Astrocyte of the spinal cord (primary cell): Measurements from ENCODE around the gene SYNDIG1L.

Experiments
- DNase-seq: peaks from one replicate; pipeline ENCODE4 v3.0.0; 2011; ENCODE audit warnings: low read depth, low spot score
- H3K4me3 ChIP-seq: 2 replicates; pipeline ENCODE4 v1.5.1; 2011; ENCODE audit warnings: low read depth, mild to moderate bottlenecking, low read length, moderate library complexity
- in situ Hi-C: cut with HindIII; loops from 2 replicates; pipeline ENCODE4 v1.10.0; 2017; ENCODE audit warnings: low sequenced_read_pairs
- TF ChIP-seq, protein P1 (sequence below): IDR thresholded peaks from 2 replicates; pipeline ENCODE4 v1.5.1; 2012; ENCODE audit warnings: low read depth, mild to moderate bottlenecking, low read length, inconsistent platforms

SYNDIG1L gene

DNA sequence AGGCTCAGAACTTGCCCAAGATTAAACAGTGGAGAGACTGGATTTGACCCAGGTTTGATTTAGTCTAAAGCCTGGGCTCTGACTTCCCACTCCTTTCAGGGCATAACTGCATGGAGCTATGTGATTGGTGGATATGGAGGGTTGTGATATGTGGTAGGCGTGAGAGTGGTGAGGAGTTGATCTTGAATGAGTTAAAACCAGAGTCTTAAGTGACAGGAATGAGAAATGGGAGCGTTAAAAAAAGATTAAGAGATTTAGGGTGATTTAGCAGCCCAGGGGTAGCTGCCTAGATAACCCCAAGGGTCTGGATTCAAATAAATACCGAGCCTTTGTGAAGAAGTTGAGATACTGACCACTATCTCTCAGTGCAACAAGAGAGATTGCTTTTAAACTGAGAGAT, 8.4 kb downstream of the SYNDIG1L start:
- no peak overlapping the region for H3K4me3 ChIP-seq
- no peak for DNase-seq
- TF ChIP-seq, protein P1, sequence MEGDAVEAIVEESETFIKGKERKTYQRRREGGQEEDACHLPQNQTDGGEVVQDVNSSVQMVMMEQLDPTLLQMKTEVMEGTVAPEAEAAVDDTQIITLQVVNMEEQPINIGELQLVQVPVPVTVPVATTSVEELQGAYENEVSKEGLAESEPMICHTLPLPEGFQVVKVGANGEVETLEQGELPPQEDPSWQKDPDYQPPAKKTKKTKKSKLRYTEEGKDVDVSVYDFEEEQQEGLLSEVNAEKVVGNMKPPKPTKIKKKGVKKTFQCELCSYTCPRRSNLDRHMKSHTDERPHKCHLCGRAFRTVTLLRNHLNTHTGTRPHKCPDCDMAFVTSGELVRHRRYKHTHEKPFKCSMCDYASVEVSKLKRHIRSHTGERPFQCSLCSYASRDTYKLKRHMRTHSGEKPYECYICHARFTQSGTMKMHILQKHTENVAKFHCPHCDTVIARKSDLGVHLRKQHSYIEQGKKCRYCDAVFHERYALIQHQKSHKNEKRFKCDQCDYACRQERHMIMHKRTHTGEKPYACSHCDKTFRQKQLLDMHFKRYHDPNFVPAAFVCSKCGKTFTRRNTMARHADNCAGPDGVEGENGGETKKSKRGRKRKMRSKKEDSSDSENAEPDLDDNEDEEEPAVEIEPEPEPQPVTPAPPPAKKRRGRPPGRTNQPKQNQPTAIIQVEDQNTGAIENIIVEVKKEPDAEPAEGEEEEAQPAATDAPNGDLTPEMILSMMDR: no peak
- in situ Hi-C loops: no loop called here

DNA sequence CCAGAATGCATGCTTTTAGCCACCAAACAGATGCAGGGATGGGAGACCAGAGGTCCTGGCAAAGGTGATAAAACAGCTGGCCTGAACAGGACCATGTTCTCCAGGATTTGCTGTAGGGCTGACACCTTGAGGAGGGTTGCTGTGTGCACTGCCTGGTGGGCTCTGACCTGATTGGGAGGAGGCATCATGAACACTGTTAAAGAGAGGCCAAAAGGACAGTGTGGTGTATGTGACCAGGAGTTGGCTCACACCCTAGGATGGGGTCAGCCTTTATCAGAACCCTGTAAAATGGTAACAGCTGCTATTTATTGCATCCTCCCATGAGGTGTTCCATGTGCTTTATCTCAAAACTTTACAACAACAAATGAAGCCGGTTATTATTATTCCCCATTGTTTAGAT, 8.8 kb downstream of the SYNDIG1L start:
- no peak for DNase-seq
- TF ChIP-seq, protein P1: no peak
- in situ Hi-C loops: no loop called here
- H3K4me3 ChIP-seq: no peak overlapping the region

DNA sequence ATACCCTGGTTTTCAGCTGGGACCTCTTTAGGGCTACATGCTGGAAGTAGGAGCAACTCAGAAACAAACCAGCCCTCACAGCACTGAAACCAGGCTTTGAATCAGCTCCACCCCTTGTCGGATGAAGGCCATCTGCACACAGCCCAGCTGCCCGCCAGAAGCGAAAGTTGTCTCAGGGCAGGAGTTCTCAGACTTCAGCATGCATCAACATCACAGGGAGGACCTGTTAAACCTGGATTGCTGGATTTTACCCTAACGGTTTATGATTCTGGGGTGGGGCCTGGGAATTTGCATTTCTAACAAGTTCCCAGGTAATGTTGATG, 10.9 kb downstream of the SYNDIG1L start:
- no peak for DNase-seq
- TF ChIP-seq, protein P1: no peak
- in situ Hi-C loops: no loop called here
- H3K4me3 ChIP-seq: no peak overlapping the region

DNA sequence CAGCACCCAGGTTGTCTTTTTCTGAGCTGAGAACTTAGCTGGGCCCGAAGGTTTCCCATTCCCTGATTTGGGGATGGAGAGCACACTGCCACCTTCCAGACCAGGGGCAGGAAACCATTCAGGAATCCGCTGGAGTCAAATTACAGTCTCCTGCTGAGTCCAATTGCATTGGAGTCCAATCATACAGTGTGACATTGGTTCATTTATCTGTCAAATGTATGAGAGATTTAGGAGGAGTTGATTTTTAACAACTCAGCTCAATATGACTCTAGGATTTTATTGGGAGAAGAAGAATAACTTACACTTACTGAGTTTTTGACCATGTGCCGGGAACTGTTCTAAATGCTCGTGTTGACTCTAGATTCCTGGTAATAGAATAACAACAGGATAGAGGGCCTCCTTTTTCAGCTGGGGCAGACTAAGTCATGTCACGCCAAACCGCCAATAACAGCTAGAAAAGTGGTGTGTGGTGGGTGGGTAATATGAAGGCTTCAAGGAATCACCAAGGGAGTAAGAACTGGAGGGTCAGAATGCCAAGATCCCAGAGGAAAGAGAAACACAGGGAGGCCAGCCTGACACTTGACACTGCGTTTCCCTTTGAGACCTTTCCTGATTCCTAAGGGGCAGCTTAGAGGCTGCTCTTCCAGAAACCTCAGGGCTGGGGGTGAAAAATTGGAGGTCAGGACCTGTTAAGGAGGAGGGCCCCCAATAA, 11.5 kb downstream of the SYNDIG1L start:
- in situ Hi-C loops: no loop called here
- TF ChIP-seq, protein P1: no peak
- no peak for DNase-seq
- H3K4me3 ChIP-seq: no peak overlapping the region

DNA sequence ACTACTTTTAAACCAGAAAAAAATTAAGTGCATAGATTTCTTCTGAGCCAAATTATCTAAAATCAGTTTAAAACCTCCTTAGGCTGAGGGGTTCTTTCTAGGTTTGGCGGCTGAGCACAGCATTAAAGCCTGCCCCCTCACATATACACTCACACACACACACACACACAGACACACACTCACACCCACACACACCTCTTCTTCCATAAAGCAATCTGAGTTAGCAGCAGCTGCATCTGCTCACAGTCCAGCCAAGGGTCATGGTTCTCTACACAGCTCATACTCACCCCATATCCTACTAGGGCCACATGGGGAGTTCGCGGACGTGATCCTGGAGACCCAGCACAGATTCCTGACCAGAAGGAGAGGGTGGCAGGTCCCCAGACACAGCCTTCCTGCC, 12.4 kb downstream of the SYNDIG1L start:
- TF ChIP-seq, protein P1: no peak
- no peak overlapping the region for H3K4me3 ChIP-seq
- no peak for DNase-seq
- in situ Hi-C loops: no loop called here

DNA sequence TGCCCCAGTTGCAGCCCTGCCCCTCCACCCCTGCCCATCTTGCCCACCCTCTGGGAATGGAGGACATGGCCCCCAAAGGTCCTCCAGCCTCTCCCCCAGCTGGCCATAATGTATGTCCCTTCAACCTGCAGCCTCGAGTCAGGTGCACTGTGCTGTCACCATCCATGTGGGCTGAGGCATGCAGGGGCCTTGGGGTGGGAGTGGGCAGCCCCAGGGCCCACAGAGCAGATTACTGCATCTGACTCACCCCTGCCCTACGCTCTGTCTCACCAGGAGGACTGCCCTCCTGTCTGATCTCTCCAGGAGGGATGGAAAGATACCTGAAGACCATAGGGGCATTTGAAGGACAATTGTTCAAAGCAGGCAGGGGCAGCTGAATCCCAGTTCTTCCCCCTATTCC, 13.3 kb downstream of the SYNDIG1L start:
- no peak overlapping the region for H3K4me3 ChIP-seq
- in situ Hi-C loops: no loop called here
- no peak for DNase-seq
- TF ChIP-seq, protein P1: no peak
